SW480 (cell line): Measurements from ENCODE around the gene XIAP.
A peak's percentile ranks its signal among the peaks of the same experiment; 100 is the strongest.
"Not testable (repeated sequence)": the region's sequence is repeated elsewhere in the genome, so short reads cannot be mapped to it uniquely, and the experiment has no call there.

Source experiments
- DNase-seq: peaks from one replicate; pipeline ENCODE4 v3.0.0-alpha.2; 2016; ENCODE audit warnings: low spot score

The XIAP gene

DNA sequence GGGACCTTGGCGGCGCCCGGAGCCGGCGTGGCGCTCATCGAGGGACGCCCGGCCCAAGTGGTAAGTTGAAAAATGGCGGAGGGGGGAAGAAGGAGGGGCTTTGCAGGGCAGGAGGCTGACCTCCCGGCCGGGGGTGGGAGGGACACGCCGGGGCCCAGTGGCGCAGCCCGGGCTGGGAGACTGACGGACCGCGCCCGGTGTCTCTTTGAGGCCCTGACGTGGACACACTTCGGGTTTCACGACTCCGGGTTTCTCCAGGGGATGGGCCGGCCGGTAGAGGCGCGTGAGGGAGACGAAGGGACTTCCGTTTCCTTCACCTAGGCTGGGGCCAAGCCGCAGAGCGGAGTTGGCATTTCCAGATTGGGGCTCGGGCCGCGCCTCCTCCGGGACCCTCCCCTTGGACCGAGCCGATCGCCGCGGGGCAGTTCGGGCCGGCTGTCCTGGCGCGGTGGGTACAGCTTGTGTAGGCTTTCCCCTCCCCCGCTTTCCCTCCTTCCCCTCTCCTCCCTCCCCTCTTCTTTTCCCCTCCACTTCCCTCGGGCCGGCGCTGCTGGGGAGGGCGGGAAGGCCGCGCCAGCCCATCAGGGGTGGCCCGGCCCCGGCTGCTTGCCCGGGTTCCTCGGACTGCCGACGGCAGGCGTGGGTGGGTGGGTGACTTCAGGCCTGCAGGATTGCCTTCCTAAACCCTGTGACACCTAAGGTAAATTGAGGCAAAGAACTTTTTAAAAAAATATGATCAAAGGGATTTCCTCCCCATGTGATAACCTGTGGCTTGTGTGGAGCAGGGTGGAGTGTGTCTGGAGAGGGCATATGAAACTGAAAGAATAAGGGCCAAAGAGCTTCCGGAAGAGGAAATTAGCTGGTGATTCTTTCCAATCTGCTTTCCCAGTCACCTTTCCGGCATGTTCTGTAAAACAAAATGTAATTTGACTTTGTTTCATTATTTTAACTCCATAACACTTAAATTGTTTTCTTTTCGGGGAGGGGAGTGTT is at the start of gene XIAP:
XIAP (plus strand) TSS at position 208 of the 993 bp plus-strand sequence. CDS start 25,610 bp downstream, outside the sequence.
- DNase-seq = peak; percentile 90

DNA sequence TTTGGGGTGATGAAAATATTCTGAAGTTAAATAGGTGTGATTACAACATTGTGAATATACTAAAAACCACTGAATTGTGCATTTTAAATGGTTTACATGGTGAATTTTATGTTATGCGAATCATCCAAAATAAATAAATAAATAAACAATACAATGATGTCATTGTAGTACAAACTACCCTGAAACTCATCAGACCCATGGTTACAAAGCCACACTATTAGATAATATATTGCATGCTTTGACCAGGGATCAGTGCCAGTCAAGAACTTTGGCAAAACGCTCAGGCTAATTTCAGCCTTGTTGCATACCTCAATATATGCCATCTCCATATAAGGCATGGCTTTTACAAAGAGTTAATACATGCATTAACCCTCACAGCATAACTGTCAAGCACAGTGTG is 45.5 kb upstream of the XIAP start:
- DNase-seq = peak; percentile 50

GRCh38 chrX:123814934-123815394 is 44.9 kb upstream of the XIAP start:
- DNase-seq = not testable (repeated sequence)

GRCh38 chrX:123817288-123817894 is 42.5 kb upstream of the XIAP start:
- DNase-seq = no peak

DNA sequence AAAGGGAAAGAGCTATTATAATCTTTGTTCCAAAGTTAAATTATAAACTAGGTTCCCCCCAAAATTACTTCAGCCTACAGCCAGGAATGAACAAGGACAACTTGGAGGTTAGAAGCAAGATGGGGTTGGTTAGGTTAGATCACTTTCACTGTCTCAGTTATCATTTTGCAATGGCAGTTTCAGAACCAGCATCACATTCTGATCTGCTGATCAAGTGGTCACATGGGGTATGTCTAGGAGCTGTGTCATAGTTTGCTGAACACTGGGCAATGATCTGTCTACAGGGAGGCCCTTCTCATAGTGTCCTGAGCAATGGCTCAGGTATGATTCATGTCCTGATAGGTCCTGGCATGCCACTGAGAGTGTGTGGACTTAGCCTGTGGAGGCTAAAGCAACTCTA is 41.6 kb upstream of the XIAP start:
- peak; percentile 48 for DNase-seq

DNA sequence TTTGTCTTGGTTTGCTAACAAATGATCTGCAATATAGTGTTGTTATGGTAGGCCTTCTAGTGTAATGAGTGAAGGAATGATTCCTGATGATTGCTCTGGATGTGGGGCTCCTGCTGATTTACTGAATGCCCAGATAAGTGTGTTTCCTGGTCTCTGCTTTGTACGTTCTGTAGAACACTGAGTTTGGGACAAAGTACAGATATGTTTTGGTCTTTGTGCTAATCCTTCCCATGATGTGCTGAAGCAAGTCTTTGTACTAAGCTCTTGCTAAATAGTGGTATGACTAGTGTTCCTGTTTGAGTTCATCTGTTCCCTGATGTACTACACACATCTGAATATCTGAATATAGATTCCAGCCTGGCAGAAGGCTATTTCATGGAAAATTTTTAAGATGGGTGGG is 36.9 kb upstream of the XIAP start:
- no peak for DNase-seq

GRCh38 chrX:123830309-123830708 is 29.5 kb upstream of the XIAP start:
- peak; percentile 87 for DNase-seq

DNA sequence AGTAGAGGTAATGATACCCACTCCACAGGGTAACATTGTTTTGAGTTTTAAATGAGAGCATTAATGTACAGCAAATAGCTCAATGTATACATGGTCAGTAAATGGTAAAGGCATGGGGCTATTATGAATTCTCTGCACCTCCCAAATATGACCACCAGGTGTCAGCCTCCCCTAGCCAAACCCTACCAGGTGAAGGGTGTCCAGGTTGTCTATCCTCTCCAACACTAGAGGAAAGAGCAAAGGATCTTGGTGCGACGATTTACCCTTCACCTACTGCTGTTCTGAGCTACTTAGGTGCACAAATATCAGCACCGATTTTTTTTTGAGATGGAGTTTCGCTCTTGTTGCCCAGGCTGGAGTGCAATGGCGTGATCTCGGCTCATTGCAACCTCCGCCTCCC is 26.5 kb upstream of the XIAP start:
- DNase-seq = peak; percentile 59

- DNase-seq = no peak
These were observed 25.7 kb upstream of the XIAP start for GRCh38 chrX:123834116-123834515.

- DNase-seq = peak; percentile 47
These were observed 24.0 kb upstream of the XIAP start for GRCh38 chrX:123835661-123836371.

DNA sequence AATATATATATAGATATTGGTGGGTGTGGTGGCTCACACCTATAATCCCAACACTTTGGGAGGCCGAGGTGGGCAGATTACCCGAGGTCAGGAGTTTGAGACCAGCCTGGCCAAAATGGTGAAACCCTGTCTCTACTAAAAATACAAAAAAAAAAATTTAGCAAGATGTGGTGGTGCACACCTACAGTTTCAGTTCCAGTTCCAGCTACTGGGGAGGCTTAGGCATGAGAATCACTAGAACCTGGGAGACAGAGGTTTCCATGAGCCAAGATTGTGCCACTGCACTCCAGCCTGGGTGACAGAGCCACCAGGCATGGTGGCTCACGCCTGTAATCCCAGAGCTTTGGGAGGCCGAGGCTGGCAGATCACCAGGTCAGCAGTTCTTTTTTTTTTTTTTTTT is 14.7 kb upstream of the XIAP start:
- not testable (repeated sequence) for DNase-seq

GRCh38 chrX:123846577-123847038 is 13.2 kb upstream of the XIAP start:
- no peak for DNase-seq

DNA sequence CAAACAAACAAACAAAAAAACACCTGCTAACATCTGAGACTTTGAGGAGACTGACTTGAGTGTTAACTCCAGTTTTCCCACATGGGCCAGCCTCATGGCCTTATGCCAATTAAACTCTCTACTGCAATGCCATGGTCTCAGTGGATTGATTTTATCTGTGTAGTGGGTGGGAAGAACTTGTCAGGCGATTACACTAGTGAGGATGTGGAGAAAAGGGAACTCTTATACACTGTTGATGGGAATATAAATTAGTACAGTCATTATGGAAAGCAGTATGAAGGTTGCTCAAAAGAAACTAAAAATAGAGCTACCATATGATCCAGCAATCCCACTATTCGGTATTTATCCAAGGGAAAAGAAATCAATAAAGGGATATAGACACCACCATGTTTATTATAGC is 12.8 kb upstream of the XIAP start:
- DNase-seq = no peak

DNA sequence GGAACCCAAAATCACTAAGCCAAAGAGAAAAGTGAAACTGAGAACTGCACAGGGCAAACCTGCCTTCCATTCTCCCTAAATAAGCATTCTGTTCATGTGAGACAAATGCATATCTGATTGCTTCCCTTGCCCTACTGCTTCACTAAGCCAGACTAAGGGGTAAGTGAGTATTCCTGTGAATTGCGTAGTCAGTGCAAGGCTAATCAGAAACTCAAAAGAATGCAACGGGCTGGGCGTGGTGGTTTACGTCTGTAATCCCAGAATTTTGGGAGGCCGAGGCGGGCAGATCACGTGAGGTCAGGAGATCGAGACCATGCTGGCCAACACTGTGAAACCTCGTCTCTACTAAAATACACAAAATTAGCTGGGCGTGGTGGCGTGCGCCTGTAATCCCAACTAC is 10.8 kb upstream of the XIAP start:
- no peak for DNase-seq

- DNase-seq = not testable (repeated sequence)
These were observed 9.9 kb upstream of the XIAP start for GRCh38 chrX:123849906-123850305.

DNA sequence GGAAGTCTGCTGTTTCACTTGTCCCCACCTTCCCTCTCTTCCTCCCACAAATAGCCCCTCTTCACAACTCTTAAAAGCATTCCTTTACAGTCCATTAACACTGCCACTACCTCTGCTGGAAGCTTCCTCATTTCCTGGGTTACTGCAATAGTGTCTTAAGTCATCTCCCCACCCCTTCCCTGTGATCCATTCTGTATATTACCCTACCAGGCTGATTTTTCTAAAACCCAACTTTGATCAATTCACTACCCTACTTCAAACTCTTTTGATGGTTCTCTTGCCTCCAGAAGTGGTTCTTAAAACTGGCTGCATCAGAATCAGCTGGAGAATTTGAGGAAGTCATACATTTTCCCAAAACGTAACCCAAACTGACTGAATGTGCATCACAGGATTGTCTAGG is 8.8 kb upstream of the XIAP start:
- no peak for DNase-seq

- no peak for DNase-seq
These were observed 5.5 kb upstream of the XIAP start for GRCh38 chrX:123854329-123854728.

GRCh38 chrX:123859409-123859845 is 426 bp upstream of the XIAP start:
- no peak for DNase-seq

DNA sequence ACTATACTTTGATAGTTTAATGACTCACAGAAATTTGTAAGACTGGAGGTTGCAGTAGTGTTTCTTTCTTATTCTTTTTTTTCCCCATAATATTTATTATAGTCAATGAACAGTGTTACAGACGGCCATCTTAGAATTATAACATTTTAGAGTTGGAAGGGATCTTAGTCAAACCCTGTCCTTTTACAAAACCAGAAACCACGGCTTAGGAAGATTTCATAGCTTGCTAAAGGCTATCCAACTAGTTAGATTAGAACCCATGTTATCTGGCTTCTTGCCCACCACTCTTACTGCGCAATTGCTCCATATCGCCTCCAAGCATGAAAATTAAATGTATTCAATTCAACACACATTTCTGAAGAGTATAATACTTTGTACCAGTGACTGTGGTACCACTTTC is 1.1 kb downstream of the XIAP start:
- no peak for DNase-seq

DNA sequence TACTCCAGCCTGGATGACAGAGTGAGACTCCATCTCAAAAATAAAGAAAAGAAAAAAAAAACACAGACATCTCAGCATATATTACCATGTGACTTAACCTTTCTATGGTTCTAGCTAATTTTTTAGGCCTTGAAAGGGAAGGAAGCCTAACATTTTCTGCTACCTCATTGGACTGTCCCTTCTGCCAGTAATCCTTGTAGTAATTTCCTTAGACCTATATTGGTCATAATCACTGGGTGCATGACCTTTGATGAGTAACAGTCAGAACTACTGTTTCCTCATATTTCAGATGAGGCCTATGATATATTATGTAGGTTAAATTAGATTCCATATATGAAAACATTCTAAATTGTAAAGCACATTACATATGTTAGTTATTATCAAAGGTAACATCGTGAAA is 9.6 kb downstream of the XIAP start:
- DNase-seq = no peak

- DNase-seq = no peak
These were observed 11.5 kb downstream of the XIAP start for GRCh38 chrX:123871309-123871708.

DNA sequence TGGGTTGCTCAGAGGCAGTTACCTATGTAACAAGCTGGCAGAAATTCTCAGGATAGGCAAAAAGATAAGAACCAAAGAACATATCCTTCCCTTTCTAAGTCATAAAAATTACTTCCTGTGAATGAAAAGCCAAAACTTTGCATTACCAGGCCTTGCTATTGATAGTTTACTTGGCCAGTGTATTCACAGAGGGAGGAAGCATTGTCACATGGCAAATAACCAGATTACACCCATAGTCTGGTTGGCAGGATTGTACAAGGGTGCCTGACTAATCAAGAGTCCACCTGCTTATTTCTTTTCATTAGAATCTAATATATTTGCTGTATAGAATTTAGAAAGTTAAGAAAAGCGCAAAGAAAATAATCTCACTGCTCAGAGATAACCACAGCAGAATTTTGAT is 14.1 kb downstream of the XIAP start:
- no peak for DNase-seq
